Renal cortex interstitium (tissue), 11 donors: ENCODE results near the gene KIAA0513. TPM values are rescaled to one million over a fixed set of nuclear protein-coding genes. Genes with fewer than 3 reads are reported as not detected.

Experiments
- DNase-seq, 11 donors: peaks; one replicate each; pipeline ENCODE4 v3.0.0-alpha.2; 2013; ENCODE audit warnings: low read depth in 9 of 11, low spot score in 4 of 11; ENCODE audit errors: extremely low read depth in 1 of 11
- polyA plus RNA-seq, 3 donors: library from polyadenylated mRNA; unstranded; fragments of 120-200 nt; gene quantifications; one replicate each; pipeline ENCODE4 v1.2.1, GENCODE V29; 2013; ENCODE audit not compliant: insufficient read length in 3 of 3

Gene KIAA0513
- polyA plus RNA-seq, 3 donors: 4.0 to 5.6 (median 4.3) TPM

GRCh38 chr16:85002608-85003007 lies 25.0 kb upstream of the KIAA0513 start:
- no peak for DNase-seq

GRCh38 chr16:85003076-85003475 lies 24.5 kb upstream of the KIAA0513 start:
- DNase-seq: no peak

GRCh38 chr16:85003725-85004586 lies 23.6 kb upstream of the KIAA0513 start:
- no peak for DNase-seq

- no peak for DNase-seq
Observed at GRCh38 chr16:85004587-85005205, 22.9 kb upstream of the KIAA0513 start.

- DNase-seq: no peak
Observed at GRCh38 chr16:85005285-85006069, 22.1 kb upstream of the KIAA0513 start.

GRCh38 chr16:85006639-85007038 lies 21.0 kb upstream of the KIAA0513 start:
- DNase-seq: no peak

- no peak for DNase-seq
Observed at GRCh38 chr16:85007496-85008214, 19.9 kb upstream of the KIAA0513 start.

GRCh38 chr16:85008271-85008670 lies 19.3 kb upstream of the KIAA0513 start:
- no peak for DNase-seq

GRCh38 chr16:85010446-85010930 lies 17.1 kb upstream of the KIAA0513 start:
- DNase-seq: no peak

- peak; percentile 69 to 89 (median 84) for DNase-seq
Observed at GRCh38 chr16:85010931-85011845, 16.4 kb upstream of the KIAA0513 start, which contains the start of gene ZDHHC7. TSS of gene ZDHHC7 (minus strand) at chr16:85011535. CDS start at chr16:84990618, 20,917 bp downstream.

- no peak for DNase-seq
Observed at GRCh38 chr16:85011846-85012284, 15.7 kb upstream of the KIAA0513 start.

GRCh38 chr16:85014311-85014710 lies 13.3 kb upstream of the KIAA0513 start:
- no peak for DNase-seq

GRCh38 chr16:85015481-85016187 lies 12.0 kb upstream of the KIAA0513 start:
- no peak for DNase-seq

- DNase-seq: no peak
Observed at GRCh38 chr16:85017151-85017550, 10.4 kb upstream of the KIAA0513 start.

- DNase-seq: no peak
Observed at GRCh38 chr16:85017633-85018032, 10.0 kb upstream of the KIAA0513 start.

GRCh38 chr16:85018529-85019236 lies 8.9 kb upstream of the KIAA0513 start:
- DNase-seq: peak in 1 of 11 donors; percentile 42
